IMR-90 (cell line): ENCODE measurements around the gene IRAK2. TPM values are rescaled to one million over a fixed set of nuclear protein-coding genes. Genes with fewer than 3 reads are reported as not detected.

Source experiments
- ATAC-seq: fragments of 200-7000 bp; cut with Tn5 transposase; 2 replicates; pipeline ENCODE4 v1.9.1; 2020; ENCODE audit warnings: low read depth, mild to moderate bottlenecking, moderate library complexity
- BruUV-seq: library from RNA; stranded (reverse); fragments of 400-500 nt; replicated peaks from 2 replicates; lab custom pipeline; 2021; lab: Mats Ljungman, UMichigan
- CTCF ChIA-PET: fragments of 300-600 bp; formaldehyde crosslinking; extraction: SDS; loops from one replicate; lab custom pipeline; 2021; ENCODE audit warnings: antibody characterized with exemption; lab: Yijun Ruan, JAX
- POLR2A ChIA-PET: fragments of 300-600 bp; sonication (Branson Sonifier 250); formaldehyde crosslinking; loops from one replicate; lab custom pipeline; 2022; ENCODE audit warnings: antibody characterized with exemption; ENCODE audit not compliant: unreplicated experiment; lab: Charles Lee
- DNase-seq: peaks from one replicate; pipeline ENCODE4 v3.0.0; 2013
- H2AFZ ChIP-seq: replicated peaks from 2 replicates; pipeline ENCODE3; 2013; ENCODE audit warnings: low read length, mild to moderate bottlenecking; ENCODE audit not compliant: poor library complexity
- H2AK5ac ChIP-seq: 2 replicates; pipeline ENCODE4 v1.6.1; 2013; ENCODE audit warnings: low read depth, low read length, inconsistent platforms
- H2AK9ac ChIP-seq: replicated peaks from 2 replicates; pipeline ENCODE3; 2013; ENCODE audit warnings: mild to moderate bottlenecking, low read depth, low read length, moderate library complexity; ENCODE audit not compliant: poor library complexity
- H2BK120ac ChIP-seq: 2 replicates; pipeline ENCODE4 v1.6.1; 2013; ENCODE audit warnings: low read depth, low read length, inconsistent platforms
- H2BK15ac ChIP-seq: 3 replicates; pipeline ENCODE4 v1.6.1; 2013; ENCODE audit warnings: low read depth, low read length, inconsistent platforms
- H2BK20ac ChIP-seq: 2 replicates; pipeline ENCODE4 v1.6.1; 2013; ENCODE audit warnings: low read depth, mild to moderate bottlenecking, inconsistent platforms, low read length, moderate library complexity
- H2BK5ac ChIP-seq: 2 replicates; pipeline ENCODE4 v1.6.1; 2013; ENCODE audit warnings: mild to moderate bottlenecking, low read depth, low read length, inconsistent platforms; ENCODE audit not compliant: poor library complexity, severe bottlenecking
- H3K14ac ChIP-seq: replicated peaks from 2 replicates; pipeline ENCODE4 v1.6.1; 2013; ENCODE audit warnings: low read depth, low read length, inconsistent platforms
- H3K18ac ChIP-seq: 2 replicates; pipeline ENCODE4 v1.6.1; 2013; ENCODE audit warnings: low read depth, low read length, control low read depth
- H3K23ac ChIP-seq: 2 replicates; pipeline ENCODE4 v1.6.1; 2013; ENCODE audit warnings: low read depth, low read length, inconsistent platforms
- H3K27ac ChIP-seq: 2 replicates; pipeline ENCODE4 v1.5.1; 2013; ENCODE audit warnings: mild to moderate bottlenecking, control low read depth, low read length; ENCODE audit not compliant: insufficient read depth
- H3K27me3 ChIP-seq: 2 replicates; pipeline ENCODE4 v1.6.1; 2013; ENCODE audit warnings: low read length; ENCODE audit not compliant: control insufficient read depth, insufficient read depth
- H3K36me3 ChIP-seq: 2 replicates; pipeline ENCODE4 v1.6.1; 2013; ENCODE audit warnings: low read length, mixed read lengths; ENCODE audit not compliant: control insufficient read depth, insufficient read depth
- H3K4ac ChIP-seq: 2 replicates; pipeline ENCODE4 v1.6.1; 2013; ENCODE audit warnings: low read depth, low read length, inconsistent platforms
- H3K4me1 ChIP-seq: 2 replicates; pipeline ENCODE4 v1.6.1; 2013; ENCODE audit warnings: low read length, mixed read lengths; ENCODE audit not compliant: control insufficient read depth, insufficient read depth
- H3K4me2 ChIP-seq: 2 replicates; pipeline ENCODE4 v1.6.1; 2013; ENCODE audit warnings: low read depth, mild to moderate bottlenecking, control low read depth, low read length, moderate library complexity
- H3K4me3 ChIP-seq: 2 replicates; pipeline ENCODE4 v1.5.1; 2013; ENCODE audit warnings: low read depth, mild to moderate bottlenecking, control low read depth, low read length, moderate library complexity; ENCODE audit not compliant: insufficient read depth
- H3K56ac ChIP-seq: 2 replicates; pipeline ENCODE4 v1.6.1; 2013; ENCODE audit warnings: low read length, inconsistent platforms; ENCODE audit not compliant: insufficient read depth; ENCODE audit errors: extremely low read depth
- H3K79me1 ChIP-seq, 2 experiments: 2 replicates each; pipeline ENCODE4 v1.6.1; 2013; ENCODE audit warnings: low read length in 2 of 2, inconsistent platforms in 1 of 2, low read depth in 1 of 2
- H3K9ac ChIP-seq: 2 replicates; pipeline ENCODE4 v1.6.1; 2013; ENCODE audit warnings: low read depth, low read length, control low read depth
- H3K9me1 ChIP-seq: 2 replicates; pipeline ENCODE4 v1.6.1; 2013; ENCODE audit warnings: low read length, inconsistent platforms; ENCODE audit not compliant: insufficient read depth
- H3K9me3 ChIP-seq: 2 replicates; pipeline ENCODE4 v1.6.1; 2013; ENCODE audit warnings: low read length; ENCODE audit not compliant: control insufficient read depth, insufficient read depth
- H4K20me1 ChIP-seq: 2 replicates; pipeline ENCODE4 v1.6.1; 2013; ENCODE audit warnings: low read length, inconsistent platforms; ENCODE audit not compliant: insufficient read depth
- H4K5ac ChIP-seq: 2 replicates; pipeline ENCODE4 v1.6.1; 2013; ENCODE audit warnings: mild to moderate bottlenecking, low read depth, low read length, control low read depth
- H4K8ac ChIP-seq, 2 experiments: 2 replicates each; pipeline ENCODE4 v1.6.1; 2013; ENCODE audit warnings: low read depth in 2 of 2, low read length in 2 of 2, control low read depth in 1 of 2, inconsistent platforms in 1 of 2
- H4K91ac ChIP-seq: 2 replicates; pipeline ENCODE4 v1.6.1; 2013; ENCODE audit warnings: low read depth, low read length, inconsistent platforms; ENCODE audit not compliant: insufficient read depth
- BHLHE40 ChIP-seq: fragments of 150-350 bp; IDR thresholded peaks from 2 replicates; pipeline ENCODE4 v1.6.1; 2016; ENCODE audit warnings: mild to moderate bottlenecking, low read depth, low read length
- CEBPB ChIP-seq: IDR thresholded peaks from 2 replicates; pipeline ENCODE4 v1.6.1; 2012; ENCODE audit warnings: low read depth, low read length, improper control_type of control experiment
- CHD1 ChIP-seq: IDR thresholded peaks from 2 replicates; pipeline ENCODE4 v1.6.1; 2012; ENCODE audit warnings: low read depth, low read length, improper control_type of control experiment
- ELK1 ChIP-seq: fragments of 150-350 bp; IDR thresholded peaks from 2 replicates; pipeline ENCODE4 v1.6.1; 2016; ENCODE audit warnings: low read depth, mild to moderate bottlenecking, low read length, moderate library complexity, borderline replicate concordance
- FOS ChIP-seq: fragments of 150-350 bp; IDR thresholded peaks from 2 replicates; pipeline ENCODE4 v1.6.1; 2016; ENCODE audit warnings: low read depth, low read length
- MAFK ChIP-seq: IDR thresholded peaks from 2 replicates; pipeline ENCODE4 v1.6.1; 2012; ENCODE audit warnings: low read depth, low read length, improper control_type of control experiment
- NFE2L2 ChIP-seq: fragments of 150-350 bp; IDR thresholded peaks from 2 replicates; pipeline ENCODE4 v1.6.1; 2016; ENCODE audit warnings: low read depth, mild to moderate bottlenecking, low read length
- POLR2A ChIP-seq: IDR thresholded peaks from 2 replicates; pipeline ENCODE4 v1.6.1; 2012; ENCODE audit warnings: mild to moderate bottlenecking, low read depth, low read length
- RAD21 ChIP-seq: IDR thresholded peaks from 2 replicates; pipeline ENCODE4 v1.6.1; 2012; ENCODE audit warnings: low read length, improper control_type of control experiment
- RCOR1 ChIP-seq: IDR thresholded peaks from 2 replicates; pipeline ENCODE4 v1.6.1; 2012; ENCODE audit warnings: mild to moderate bottlenecking, low read length, improper control_type of control experiment; ENCODE audit not compliant: insufficient replicate concordance
- RFX5 ChIP-seq: IDR thresholded peaks from 2 replicates; pipeline ENCODE4 v1.8.0; 2012; ENCODE audit warnings: low read depth, mild to moderate bottlenecking, low read length, moderate library complexity
- WGBS, 2 experiments: methylation state at CpG; one replicate each; pipeline versions ENCODE4 v1.1.5 to v1.1.7; 2013; ENCODE audit warnings: missing lambda C conversion rate in 2 of 2; ENCODE audit not compliant: insufficient read length in 1 of 2; ENCODE audit errors: extremely low coverage in 2 of 2; 5-methylcytosine and 5-hydroxymethylcytosine counted together
- dilution Hi-C: fragments of 300-500 bp; cut with HindIII; formaldehyde crosslinking; loops from one replicate; pipeline ENCODE4 v1.14.3; 2018; ENCODE audit warnings: low sequenced_read_pairs; ENCODE audit not compliant: unreplicated experiment
- in situ Hi-C: fragments of 300-500 bp; cut with MboI; formaldehyde crosslinking; loops from 3 replicates; pipeline ENCODE4 v1.14.3; 2019; ENCODE audit warnings: low sequenced_read_pairs, inconsistent platforms, mixed read lengths
- intact Hi-C: fragments of 100-400 bp; cut with micrococcal nuclease; formaldehyde crosslinking; loops from 2 replicates; pipeline ENCODE4 v1.10.0; 2022
- polyA plus RNA-seq, 3 experiments: library from polyadenylated mRNA; depleted of rRNA; stranded (reverse); fragments of >200 nt; gene quantifications; 2 replicates each; pipeline ENCODE4 v1.2.3, GENCODE V29; 2012; ENCODE audit warnings: low replicate concordance in 1 of 3
- total RNA-seq: library from RNA; depleted of rRNA; stranded (reverse); fragments of >200 nt; gene quantifications from 2 replicates; pipeline ENCODE4 v1.2.3, GENCODE V29; 2012
- TF ChIP-seq, protein P1 (sequence below): conservative IDR thresholded peaks from 2 replicates; pipeline ENCODE4 v1.5.1; 2012; ENCODE audit warnings: mild to moderate bottlenecking, low read depth, low read length, improper control_type of control experiment

IRAK2 gene
- total and polyA plus RNA-seq, 2 of the 4 experiments (the other 2 are of a cell fraction) = 6.9 to 8.1 TPM

GRCh38 chr3:10290481-10291176 lies 125.9 kb downstream of the IRAK2 start:
- ChIA-PET POLR2A (no interaction called here), CTCF (interaction anchor here (0.5 kb wide), 1 partner anchor 855 kb away, joined by 3 read pairs; no protein-coding TSS in a partner anchor)
- 84% methylated on average over 7 of the region's 18 CpGs; no CpG with 5 or more reads in 1 of the 2 experiments for WGBS, 2 experiments
- Histone ChIP-seq H3K9me3 (no peaks in the 10 kb centered on the region), H3K18ac (no peak overlapping the region), H3K9me1 (peaks cover 3% of the 10 kb centered on the region; the same call in 1 of the 2 replicates), H4K91ac (no peak overlapping the region), H3K79me1 (no peaks in the 10 kb centered on the region; a peak in 1 of 4 replicates), H3K9ac (no peak overlapping the region), H4K20me1 (no peaks in the 10 kb centered on the region), H2AK9ac (no peak overlapping the region), H3K14ac (no peak overlapping the region), H3K27me3 (no peaks in the 10 kb centered on the region), H3K23ac (no peak overlapping the region), H2BK20ac (no peak overlapping the region), H2AFZ (no peak overlapping the region), H3K4ac (no peak overlapping the region), H3K36me3 (peaks cover 25% of the 10 kb centered on the region), H2BK120ac (no peak overlapping the region), H3K4me1 (no peaks in the 10 kb centered on the region), H4K5ac (no peak overlapping the region), H3K56ac (no peak overlapping the region), H2BK15ac (no peak overlapping the region), H2AK5ac (no peak overlapping the region), H3K27ac (no peak overlapping the region), H3K4me3 (no peak overlapping the region), H2BK5ac (no peak overlapping the region), H3K4me2 (no peak overlapping the region), H4K8ac (no peak overlapping the region)
- intact Hi-C loops = no loop called here
- DNase-seq = no peak
- in situ Hi-C loops = no loop called here
- BruUV-seq = no TSS peak
- ATAC-seq = no peak
- TF ChIP-seq MAFK (no peak), ELK1 (no peak), RFX5 (no peak), BHLHE40 (no peak), RAD21 (no peak), FOS (no peak), CEBPB (no peak), NFE2L2 (no peak), RCOR1 (no peak), POLR2A (no peak), CHD1 (no peak)
- TF ChIP-seq, protein P1, sequence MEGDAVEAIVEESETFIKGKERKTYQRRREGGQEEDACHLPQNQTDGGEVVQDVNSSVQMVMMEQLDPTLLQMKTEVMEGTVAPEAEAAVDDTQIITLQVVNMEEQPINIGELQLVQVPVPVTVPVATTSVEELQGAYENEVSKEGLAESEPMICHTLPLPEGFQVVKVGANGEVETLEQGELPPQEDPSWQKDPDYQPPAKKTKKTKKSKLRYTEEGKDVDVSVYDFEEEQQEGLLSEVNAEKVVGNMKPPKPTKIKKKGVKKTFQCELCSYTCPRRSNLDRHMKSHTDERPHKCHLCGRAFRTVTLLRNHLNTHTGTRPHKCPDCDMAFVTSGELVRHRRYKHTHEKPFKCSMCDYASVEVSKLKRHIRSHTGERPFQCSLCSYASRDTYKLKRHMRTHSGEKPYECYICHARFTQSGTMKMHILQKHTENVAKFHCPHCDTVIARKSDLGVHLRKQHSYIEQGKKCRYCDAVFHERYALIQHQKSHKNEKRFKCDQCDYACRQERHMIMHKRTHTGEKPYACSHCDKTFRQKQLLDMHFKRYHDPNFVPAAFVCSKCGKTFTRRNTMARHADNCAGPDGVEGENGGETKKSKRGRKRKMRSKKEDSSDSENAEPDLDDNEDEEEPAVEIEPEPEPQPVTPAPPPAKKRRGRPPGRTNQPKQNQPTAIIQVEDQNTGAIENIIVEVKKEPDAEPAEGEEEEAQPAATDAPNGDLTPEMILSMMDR = no peak
- dilution Hi-C loops = no loop called here
